ENCODE data around the gene KCNQ4. TPM values are rescaled to one million over a fixed set of nuclear protein-coding genes. Genes with fewer than 3 reads are reported as not detected.

The KCNQ4 gene
- total and polyA plus RNA-seq, 2 donors (not counting 3 experiments of a cell fraction or from before 2014, with no cell fraction given): 0.06 to 0.07 TPM

- H3K27ac ChIP-seq (ENCODE audit: insufficient read depth, low read depth, low read length): no peak overlapping the region
- peaks cover 0 to 21% of the 10 kb centered on the region in 2 experiments for H3K27me3 ChIP-seq (ENCODE audit: control insufficient read depth in 2 of 2, insufficient read depth in 2 of 2, low read length in 2 of 2)
- H3K4me3 ChIP-seq (replicated peaks in 1 of 3; ENCODE audit: insufficient read depth in 1 of 3, low read depth in 1 of 3, low read length in 3 of 3): no peak overlapping the region
- POLR2A ChIA-PET: interaction anchor here (0.6 kb wide), 1 partner anchor 104 kb away, joined by 3 read pairs; the partner anchor contains the start of gene NFYC
- FAIRE-seq (no peak), DNase-seq (ENCODE audit: low read depth, low spot score) (no peak)
- no peaks in the 10 kb centered on the region for H3K79me2 ChIP-seq (ENCODE audit: control insufficient read depth, insufficient read depth, low read length)
- H3K4me1 ChIP-seq (ENCODE audit: control insufficient read depth, extremely low read depth, insufficient read depth, low read length): peaks cover 7% of the 10 kb centered on the region
- intact Hi-C loops (cut with micrococcal nuclease) (no loop called here), dilution Hi-C loops (cut with MboI; ENCODE audit: extremely low pct_ligation_motif_present, low sequenced_read_pairs) (no loop called here)
- H3K9me1 ChIP-seq (replicated peaks; ENCODE audit: control insufficient read depth, extremely low read depth, insufficient read depth, low read length): no peaks in the 10 kb centered on the region
- H3K4me2 ChIP-seq (ENCODE audit: insufficient read depth, low read length): no peak overlapping the region
- TF ChIP-seq MYC (IDR thresholded peaks at IDR 0.05; ENCODE audit: low read depth, low read length): no peak
- no peak for TF ChIP-seq JUN (IDR thresholded peaks at IDR 0.05; ENCODE audit: borderline replicate concordance, insufficient read depth, insufficient read length, low read depth)
- no peak for TF ChIP-seq EZH2 (IDR thresholded peaks at IDR 0.05; ENCODE audit: borderline replicate concordance, low read depth, low read length, severe bottlenecking)
- no peak for TF ChIP-seq CTCF (IDR thresholded peaks at IDR 0.05; ENCODE audit: extremely low read depth in 1 of 2, insufficient read depth in 1 of 2, low read depth in 1 of 2, low read length in 2 of 2)
- no peak for TF ChIP-seq FOS (IDR thresholded peaks at IDR 0.05; ENCODE audit: borderline replicate concordance, insufficient read depth, low read length)
- no peak for TF ChIP-seq POLR2A (IDR thresholded peaks at IDR 0.05; ENCODE audit: low read depth, low read length)
- TF ChIP-seq MAX (IDR thresholded peaks at IDR 0.05; ENCODE audit: insufficient read depth, insufficient read length): no peak
- TF ChIP-seq GATA2 (IDR thresholded peaks at IDR 0.05; ENCODE audit: insufficient read depth, insufficient read length, low read depth, low read length): no peak
- TF ChIP-seq POLR2AphosphoS5 (IDR thresholded peaks at IDR 0.05; ENCODE audit: insufficient read depth, low read depth, low read length): no peak
- CTCF ChIA-PET: interaction anchor here (1.0 to 2.7 kb wide), 3 partner anchors 21 to 156 kb away, joined by 3 to 19 read pairs (median 3); no protein-coding TSS in a partner anchor
- no peak overlapping the region for H3K9ac ChIP-seq (replicated peaks; ENCODE audit: extremely low read depth, insufficient read depth, low read length)
- no peaks in the 10 kb centered on the region for H4K20me1 ChIP-seq (replicated peaks; ENCODE audit: control insufficient read depth, extremely low read depth, insufficient read depth, low read length)
- no peaks in the 10 kb centered on the region for H3K36me3 ChIP-seq (ENCODE audit: control insufficient read depth in 2 of 2, extremely low read depth in 1 of 2, insufficient read depth in 2 of 2, low read length in 2 of 2)
- no peaks in the 10 kb centered on the region for H3K9me3 ChIP-seq (replicated peaks; ENCODE audit: control insufficient read depth, insufficient read depth, low read length)
- H2AFZ ChIP-seq (ENCODE audit: low read depth, low read length): no peak overlapping the region
- BruUV-seq (replicated peaks): no TSS peak
These were observed 11.6 kb downstream of the KCNQ4 start for GRCh38 chr1:40794974-40795715.
